GM19468 (cell line): Measurements from ENCODE around the gene ALPI.

Experiments used
- ATAC-seq: cut with Tn5 transposase; IDR thresholded peaks from one replicate; pipeline ENCODE4 v1.9.1; 2021; ENCODE audit warnings: mild to moderate bottlenecking, moderate library complexity, moderate number of reproducible peaks; ENCODE audit not compliant: unreplicated experiment; ENCODE audit errors: extremely low read depth

Gene ALPI

DNA sequence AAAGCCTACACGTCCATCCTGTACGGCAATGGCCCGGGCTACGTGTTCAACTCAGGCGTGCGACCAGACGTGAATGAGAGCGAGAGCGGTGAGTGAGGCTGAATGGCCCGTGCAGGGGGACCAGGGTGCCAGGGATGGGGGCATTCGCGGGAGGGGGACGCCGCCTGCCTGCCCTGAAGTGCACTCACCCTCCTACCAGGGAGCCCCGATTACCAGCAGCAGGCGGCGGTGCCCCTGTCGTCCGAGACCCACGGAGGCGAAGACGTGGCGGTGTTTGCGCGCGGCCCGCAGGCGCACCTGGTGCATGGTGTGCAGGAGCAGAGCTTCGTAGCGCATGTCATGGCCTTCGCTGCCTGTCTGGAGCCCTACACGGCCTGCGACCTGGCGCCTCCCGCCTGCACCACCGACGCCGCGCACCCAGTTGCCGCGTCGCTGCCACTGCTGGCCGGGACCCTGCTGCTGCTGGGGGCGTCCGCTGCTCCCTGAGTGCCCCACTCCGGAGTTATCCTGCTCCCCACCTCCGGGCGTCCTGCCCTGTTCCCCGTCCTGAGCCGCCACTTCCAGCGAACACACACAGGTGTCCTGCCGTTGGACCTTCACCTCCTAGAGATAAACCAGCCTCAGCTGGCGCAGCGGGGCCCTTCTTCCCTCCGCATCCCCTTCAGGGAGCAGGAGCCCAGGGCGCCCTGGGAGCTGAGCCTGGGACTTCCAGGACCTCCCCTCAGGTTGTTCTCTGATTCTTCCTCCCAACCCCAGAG, 2.9 kb downstream of the ALPI start:
- no peak for ATAC-seq

DNA sequence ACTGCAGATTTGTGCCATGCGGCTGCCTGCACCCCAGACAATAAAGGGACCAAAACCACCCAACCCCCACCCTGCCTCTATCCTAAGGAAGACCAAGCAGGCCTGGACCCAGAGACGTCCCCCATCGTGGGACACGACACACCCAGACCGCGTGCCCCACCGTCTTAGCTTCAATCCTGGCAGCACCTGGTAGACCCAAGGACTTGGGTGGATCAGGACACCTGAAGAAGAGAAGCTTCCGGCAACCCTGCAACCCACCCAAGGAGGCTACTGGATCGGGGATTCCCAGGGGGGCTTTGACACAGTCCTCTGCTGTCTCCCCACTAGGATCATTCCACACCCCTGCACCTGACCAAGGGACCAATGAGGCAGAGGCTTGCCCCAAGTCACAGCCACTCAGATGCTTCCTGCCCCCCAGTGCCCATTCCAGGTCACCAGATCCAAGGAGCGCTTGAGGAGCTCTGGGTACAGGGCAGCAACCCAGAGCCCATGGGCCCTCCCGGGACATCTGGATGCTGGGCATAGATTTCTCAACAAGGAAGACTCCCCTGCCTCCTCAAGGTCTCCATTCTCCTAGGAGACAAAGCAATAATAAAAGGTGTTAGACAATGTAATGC, 3.6 kb downstream of the ALPI start:
- ATAC-seq = no peak

DNA sequence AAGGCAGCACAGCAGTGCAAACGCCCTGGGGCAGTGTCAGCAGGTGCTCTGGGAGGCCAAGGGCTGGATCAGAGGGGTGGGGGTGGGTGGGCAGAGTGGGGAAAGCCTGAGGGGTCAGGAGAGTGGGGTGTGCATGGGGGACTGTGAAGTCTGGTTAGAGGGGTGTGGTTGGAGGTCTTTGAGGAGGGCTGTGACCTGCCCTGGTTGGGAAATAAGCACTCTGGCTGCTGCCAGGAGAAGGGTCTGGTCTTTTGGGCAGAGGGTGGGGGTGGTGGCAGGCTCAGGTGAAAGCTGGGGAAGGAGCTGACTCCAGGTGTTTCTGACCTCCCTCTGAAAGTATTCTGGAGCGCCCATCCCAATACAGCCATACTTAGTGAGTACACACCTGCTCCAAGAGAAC, 4.2 kb downstream of the ALPI start:
- ATAC-seq = no peak

DNA sequence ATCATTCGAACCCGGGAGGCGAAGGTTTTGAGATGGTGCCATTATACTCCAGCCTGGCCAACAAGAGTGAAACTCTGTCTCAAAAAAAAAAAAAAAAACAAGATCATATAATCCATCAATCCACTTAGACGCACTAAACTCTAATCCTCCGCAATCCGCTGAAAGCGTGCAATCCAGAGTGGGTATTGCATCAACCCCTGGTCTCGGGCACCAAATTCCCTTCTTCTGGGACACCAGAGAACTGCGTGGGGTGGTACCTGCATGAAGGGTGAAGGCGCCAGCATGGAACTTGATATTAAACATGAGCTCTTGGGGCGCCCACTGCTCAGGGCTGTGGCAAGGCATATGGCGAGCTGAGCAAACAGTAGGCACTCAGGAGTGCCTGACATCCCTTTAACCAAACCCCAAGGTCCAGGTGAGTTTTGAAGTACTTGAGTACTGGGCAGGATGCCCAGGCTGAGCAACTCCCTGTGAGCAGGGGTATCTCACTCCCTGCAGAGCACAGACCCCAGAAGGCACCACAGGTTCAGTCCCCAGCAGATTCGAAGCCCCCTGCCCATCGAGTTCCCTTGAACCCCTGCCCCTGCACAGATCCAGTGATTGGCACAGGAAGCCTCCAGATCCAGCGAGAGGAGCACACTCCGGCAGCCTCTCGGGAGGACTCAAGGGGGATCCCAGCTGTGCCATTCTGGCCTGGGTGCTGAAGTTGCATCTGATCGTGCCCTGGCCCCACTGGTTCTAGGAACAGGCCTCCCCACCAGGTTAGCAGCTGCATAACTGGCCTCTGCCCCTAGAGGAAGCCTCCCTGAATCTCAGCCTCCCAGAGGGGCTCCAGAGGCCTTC, 8.0 kb downstream of the ALPI start:
- no peak for ATAC-seq

DNA sequence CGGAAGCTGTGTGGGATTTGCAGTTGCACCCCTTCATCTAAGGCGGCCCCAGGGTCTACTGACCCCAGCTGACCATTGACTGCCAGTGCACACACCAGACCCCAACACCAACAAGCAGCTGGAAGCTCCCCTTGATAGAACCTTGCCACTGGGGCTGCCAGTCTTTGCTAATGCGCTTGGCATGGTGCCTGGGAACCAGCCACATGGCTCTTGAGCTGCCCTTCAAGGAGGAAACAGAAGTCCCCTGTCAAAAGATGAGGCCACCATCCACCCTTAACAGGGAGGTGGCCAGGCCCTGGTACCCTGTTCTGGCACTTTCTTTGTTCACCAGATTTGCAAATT, 8.6 kb downstream of the ALPI start:
- ATAC-seq = no peak

DNA sequence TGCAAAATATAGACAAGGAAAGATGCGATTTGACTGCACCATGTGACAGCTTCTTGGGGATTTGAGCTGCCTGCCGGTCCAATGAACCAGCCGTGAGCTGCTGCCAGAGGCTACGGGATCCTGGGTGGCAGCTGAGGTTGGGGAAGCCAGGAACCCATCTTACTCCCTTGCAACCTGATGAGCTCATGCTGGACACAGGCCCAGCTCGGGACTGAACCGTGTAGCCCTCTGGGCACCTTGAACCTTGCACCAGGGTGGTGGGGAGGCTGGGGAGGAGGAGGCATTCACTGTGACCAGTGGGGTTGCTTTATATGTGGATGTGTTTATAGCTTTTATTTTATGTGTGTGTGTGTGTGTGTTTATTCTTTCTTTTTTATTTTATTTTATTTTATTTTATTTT, 9.1 kb downstream of the ALPI start:
- no peak for ATAC-seq

DNA sequence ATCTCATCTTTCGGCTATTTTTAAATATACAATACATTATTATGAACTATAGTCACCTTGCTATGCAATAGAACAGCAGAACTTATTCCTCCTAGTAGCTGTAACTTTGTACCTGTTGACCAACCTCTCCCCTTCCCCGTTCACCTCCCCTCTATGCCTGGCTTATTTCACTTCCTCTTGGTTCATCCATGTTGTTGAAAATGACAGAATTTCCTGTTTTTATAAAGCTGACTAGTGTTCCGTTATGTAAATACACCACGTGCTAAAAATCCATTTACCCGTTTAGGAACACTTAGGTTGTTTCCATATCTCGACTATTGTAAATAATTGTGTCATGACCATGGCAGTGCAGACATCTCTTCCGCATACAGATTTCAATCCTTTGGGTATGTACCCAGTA, 10.3 kb downstream of the ALPI start:
- no peak for ATAC-seq

DNA sequence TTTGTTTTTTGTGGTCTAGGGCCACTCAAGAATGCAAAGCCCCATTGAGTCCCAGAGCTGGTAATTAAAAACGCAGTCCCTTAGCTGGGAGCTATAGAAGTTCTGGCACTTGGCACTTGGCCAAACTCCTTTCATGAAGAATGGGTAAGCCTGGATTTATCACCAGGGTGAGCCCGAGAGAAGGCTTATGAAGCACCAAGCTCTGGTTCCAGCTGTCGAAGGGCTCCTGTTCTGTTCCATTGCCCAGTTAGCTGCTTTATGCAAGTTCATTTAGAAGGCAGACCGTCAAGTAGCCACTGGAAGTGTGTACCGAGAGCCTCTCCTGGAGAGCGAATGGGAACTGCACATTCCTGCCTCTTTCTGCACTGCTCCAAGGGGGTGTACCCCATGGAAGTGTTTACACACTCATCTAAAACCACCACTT, 17.5 kb downstream of the ALPI start:
- no peak for ATAC-seq

DNA sequence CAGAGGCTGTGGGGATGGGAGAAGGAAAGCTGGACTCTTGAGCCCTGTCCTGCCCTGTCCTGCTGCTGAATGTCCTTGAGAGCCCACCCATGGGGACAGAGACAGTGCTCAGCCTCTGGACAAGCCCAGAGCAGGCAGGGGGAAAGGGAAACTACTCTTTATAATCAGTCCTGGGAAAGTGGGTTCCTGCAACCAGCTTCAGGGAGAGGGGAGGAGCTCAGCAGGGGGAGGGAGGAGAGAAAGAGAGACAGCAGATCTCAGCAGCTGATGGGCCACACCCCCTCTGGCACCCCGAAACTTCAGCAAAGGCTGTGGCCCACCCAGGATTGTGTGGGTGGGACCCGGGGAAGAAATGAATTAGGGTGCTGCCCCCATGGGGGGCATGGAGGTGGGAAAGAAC, 20.1 kb downstream of the ALPI start:
- no peak for ATAC-seq

DNA sequence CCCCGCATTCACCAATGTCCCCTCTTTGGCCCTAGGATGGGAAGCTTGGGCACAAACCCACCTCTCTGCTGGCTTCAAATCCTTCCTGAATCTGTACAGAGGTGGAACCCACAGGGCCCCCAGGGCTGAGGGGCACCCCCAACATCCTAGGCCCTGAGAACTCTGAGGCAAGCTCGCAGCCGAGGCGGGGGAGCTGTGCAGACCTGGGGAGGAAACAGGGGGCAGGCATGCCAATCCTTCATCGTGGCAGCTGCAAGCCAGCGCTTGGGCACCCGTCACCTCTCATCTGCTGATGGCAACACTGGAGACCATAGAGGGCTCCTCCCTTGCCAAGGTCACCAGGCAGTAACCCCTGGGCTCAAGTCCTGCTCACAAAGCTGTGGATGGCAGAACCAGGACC, 20.8 kb downstream of the ALPI start:
- ATAC-seq = no peak

DNA sequence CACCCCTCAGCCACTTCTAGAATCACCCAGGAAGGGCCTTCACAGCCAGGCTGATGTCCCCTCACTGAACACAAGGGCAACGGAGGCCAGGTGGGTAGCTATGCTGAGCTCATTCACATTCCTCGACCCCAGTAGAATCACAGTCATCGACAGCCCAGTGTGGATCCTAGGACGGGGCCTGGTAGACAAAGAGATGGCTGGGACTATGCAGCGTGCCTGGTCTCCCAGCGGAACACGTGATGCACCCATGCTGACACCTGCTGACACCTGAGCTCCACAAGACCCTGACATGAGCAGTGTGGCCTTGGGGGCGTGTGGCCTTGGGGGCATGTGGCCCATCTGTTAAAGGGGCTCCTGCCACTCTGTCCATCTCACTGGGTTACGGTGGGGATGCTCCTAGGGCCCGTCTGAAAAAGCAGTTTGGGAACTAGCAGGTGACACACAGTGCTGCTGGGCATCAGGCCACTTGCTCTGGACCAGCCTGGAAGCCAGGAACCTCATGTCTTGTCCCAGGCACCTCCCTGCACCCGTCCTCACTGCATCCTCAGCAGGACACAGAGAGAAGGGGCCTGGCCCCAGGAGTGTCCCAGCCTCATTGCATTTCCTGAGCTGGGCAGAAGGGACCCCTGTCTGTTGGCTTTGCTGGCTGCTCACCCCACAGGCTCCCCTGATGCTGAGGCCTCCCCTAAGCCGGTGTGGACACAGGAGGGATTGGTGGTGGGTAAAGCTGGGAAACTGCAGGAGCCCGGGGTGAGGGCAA, 22.0 kb downstream of the ALPI start:
- ATAC-seq = no peak

DNA sequence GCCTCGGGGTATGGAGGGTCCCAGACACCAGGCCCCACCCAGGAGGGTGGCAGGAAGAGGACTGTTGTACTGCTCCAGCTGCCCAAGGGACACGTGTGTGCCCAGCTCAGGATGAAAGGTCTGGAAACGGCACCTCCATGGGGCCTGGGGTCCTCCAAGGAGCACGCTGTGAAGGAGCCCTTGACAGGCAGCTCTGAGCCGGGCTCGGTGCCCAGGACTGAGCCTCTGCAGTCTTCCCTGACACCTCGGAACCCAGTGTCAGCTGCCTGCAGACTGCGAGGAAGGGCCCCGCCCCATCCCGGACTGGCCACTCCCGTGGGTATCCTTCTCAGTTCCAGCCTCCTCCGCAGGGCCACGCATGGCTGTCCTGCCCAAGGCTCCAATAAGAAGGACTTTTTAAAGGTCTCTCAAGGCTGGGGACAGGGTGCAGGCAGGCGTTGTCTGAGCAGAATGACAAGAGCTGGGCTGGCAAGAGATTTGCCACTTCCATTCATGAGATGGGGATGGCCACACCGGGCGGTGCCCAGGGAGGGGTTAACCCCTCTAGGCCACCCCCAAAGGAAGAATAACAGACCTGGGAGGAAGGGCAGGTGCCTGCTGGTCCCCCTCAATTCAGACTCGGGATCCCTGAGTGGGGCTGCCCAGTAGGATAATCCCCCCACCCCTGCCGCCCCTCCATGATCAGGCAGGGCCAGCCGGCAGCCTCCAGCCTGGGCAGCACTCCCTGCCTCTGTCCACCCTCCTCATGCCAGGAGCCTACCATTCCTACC, 22.8 kb downstream of the ALPI start:
- ATAC-seq = no peak

DNA sequence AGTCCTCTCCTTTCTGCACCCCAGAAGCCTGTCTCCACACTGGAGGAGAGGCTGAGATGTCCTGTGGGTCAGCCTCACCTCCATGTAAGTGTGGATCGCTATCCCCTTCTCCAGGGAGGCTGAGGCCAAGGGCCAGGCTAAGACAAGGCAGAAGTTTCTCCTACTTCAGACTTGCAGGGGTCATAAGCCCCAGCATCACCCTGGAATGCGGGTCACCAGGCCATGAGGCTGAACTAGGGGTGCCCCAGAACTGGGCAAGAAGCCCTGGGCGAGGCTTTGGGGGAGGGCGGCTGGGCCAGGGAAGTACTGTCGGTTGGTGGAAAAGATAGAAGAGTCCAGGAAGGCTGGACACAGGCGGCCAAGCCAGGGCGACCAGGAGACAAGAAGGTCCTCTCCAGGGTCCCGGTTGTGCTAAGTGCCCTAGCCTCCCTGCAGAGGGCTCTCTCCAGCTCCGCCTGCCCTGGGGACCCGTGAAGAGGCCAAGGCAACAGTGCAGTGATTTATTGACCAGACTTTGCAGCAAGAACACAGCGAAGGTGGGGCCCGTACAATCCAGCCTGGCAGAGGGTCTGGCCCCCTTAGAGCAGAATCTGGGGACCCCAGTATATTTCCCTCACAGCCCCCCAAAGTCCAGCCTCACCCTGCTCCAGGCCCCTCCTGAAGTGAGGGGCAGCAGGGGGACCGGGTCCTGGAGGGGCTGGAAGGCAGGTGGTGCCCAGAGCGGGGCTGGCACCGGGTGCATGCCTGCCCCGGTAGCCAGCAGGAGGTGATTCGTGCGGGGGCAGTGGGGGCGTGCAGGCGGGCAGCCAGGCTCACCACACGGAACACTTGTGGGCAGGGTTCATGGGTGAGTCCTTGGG, 23.6 kb downstream of the ALPI start:
- no peak for ATAC-seq

DNA sequence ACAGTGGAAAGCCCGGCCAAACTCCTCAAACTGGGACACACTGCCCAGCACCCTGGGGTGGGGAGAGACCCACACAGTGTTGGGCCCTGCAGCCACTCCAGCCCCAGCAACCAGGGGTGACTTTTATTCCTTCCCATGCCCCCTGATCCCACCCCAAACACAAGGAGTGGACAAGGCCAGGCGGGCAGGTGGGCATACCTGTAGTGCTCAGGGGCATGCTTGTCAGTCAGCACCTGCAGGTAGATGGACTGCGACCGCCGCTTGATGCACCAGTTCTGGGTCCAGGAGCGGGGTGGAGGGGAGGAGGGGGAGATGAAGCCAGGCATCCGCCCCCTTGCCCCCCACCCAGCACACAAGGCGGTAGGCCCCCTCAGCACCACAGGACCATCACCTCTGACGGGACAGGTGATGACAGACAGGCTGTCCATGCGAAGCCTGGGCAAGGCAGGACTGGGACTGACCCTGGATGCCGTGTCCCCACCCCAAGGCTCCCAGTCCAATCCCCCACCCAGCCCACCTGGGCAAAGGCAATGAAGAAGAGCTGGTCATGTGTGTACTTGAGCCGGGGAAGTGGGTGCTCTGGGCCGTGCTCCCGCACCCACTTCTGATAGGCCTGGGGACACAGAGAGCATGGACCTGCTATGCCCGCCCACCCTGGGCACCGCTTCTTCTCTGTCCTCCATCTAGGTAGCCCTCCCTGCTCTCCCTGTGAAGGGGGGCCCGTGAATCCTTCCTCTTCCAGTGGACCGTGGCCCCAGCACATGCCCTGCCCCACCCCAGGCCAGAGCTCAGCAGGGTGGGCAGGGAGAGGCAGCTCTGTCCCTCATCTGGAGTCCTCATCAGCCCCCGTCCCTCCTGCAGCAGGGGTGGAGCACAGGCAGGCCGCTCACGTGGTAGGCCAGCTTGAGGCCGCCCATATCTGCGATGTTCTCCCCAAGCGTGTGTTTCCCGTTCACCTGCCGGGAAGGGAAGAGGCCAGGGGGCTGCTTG, 24.5 kb downstream of the ALPI start:
- no peak for ATAC-seq

DNA sequence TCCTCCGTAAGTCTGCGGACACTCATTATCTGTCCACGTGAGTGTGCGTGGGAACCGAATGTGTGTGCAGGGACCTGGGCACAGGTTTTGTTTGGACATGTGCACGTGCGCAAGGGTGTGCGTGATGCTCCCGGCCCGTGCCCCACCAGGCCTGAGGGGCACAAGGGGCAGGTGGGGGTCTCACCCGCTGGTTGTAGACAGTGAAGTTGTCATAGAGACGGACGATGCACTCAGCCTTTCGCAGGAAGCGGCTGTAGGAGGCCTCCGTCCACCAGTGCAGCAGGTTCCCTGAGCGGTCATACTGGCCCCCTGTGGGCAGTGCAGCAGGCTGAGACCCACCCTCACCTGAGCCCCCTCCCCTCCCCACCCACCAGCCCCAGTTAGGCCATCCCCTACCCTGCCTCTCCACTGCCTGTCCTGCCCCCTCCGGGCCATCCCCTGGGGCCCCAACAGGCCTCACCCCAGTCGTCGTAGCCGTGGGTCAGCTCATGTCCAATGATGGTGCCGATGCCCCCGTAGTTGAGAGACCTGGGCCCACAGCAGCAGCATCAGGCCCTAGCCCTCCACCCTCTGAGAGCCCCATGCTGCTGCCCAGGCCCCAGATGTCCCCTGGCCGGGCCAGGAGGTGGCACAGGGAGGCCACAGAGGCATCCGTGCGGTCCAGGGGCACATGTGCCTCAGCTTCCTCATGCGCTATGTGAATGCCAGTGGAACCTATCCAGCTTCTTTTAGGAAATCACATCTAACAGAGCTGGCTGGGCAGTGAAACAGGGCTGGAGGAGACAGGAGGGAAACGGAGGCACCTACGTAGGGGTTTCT, 25.6 kb downstream of the ALPI start:
- ATAC-seq = no peak

DNA sequence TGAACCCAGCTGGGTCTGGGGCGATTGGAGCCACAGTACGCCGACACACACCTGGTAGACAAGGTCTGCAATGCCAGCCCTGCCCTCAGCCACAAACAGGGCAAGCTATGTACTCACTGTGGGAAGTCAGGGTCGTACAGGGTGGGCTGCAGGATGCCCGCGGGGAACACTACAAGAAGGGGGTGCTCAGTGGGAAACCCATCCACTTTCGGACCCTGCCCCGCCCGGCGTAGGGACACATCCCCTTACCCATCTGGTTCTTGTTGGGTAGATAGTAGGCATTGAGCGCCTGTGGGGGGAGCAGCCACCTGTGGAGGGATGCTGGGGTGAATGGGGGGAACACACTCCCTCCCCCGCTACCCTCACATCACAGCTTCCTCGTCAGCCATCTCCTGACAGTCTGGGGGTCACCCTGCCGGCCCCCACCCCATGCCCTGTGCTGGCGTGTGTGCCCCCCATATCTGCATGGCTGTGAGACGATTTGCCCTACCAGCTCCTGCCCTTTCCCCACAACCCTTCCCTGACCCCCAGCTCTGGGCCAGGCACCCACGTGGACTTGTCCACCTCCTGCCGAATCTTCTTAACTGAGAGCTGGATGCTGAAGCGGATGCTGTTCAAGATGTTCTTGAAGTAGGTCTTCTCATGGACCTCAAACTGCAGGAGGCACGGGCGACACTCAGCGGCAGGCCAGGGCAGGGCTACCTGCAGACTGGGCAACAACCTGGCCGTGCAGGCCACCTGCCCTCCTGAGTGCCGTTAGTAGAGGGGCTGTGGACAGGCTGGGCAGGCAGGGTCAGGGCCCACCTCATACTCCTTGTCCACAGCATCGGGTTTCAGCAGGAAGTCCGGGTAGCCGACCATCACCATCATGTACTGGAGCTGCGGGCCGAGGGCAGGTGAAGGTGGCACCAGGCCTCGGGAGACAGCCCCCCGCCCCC, 26.6 kb downstream of the ALPI start:
- ATAC-seq = no peak
